Measurements from ENCODE around the gene GALNT16. TPM values are rescaled to one million over a fixed set of nuclear protein-coding genes. Genes with fewer than 3 reads are reported as not detected.
"Not testable (repeated sequence)": the region's sequence is repeated elsewhere in the genome, so short reads cannot be mapped to it uniquely, and the experiment has no call there.

The GALNT16 gene
- polyA plus RNA-seq, 3 donors, result 0.01 TPM; not detected in 2

DNA sequence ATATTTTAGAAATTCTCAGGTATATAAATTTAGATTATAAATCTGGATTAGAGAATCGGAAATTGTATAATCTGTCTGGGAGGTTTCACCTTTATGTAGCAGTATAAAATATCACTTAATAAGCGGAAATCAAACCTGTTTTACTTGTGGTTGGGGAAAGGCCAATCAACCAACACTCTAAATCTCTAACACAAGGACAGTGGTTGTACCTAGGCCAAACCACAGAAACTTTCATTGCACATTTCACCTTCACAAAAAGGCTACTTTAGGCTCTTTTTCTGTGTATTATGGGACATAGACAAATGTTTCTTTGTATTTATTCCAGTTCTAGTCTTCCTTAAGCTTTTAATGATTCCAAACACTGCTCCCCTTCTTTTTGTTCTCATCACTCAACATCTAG lies 118.3 kb downstream of the GALNT16 start:
- H4K20me1 ChIP-seq (ENCODE audit: insufficient read depth, low read length), result peaks cover 22% of the 10 kb centered on the region
- Mint-ChIP-seq H3K27ac (no peak overlapping the region), H3K36me3 (peaks cover 55 to 57% of the 10 kb centered on the region in 2 donors), H3K9me3 (peaks cover 0 to 9% (median 5%) of the 10 kb centered on the region in 7 donors), H3K27me3 (ENCODE audit: low read depth in 3 of 3) (no peaks in the 10 kb centered on the region), H3K4me1 (peaks cover 23% of the 10 kb centered on the region), H3K4me3 (no peak overlapping the region)
- H3K4me3 ChIP-seq (replicated peaks in 1 of 3; ENCODE audit: low read depth in 2 of 3, low read length in 3 of 3), result no peak overlapping the region
- TF ChIP-seq, protein P1, sequence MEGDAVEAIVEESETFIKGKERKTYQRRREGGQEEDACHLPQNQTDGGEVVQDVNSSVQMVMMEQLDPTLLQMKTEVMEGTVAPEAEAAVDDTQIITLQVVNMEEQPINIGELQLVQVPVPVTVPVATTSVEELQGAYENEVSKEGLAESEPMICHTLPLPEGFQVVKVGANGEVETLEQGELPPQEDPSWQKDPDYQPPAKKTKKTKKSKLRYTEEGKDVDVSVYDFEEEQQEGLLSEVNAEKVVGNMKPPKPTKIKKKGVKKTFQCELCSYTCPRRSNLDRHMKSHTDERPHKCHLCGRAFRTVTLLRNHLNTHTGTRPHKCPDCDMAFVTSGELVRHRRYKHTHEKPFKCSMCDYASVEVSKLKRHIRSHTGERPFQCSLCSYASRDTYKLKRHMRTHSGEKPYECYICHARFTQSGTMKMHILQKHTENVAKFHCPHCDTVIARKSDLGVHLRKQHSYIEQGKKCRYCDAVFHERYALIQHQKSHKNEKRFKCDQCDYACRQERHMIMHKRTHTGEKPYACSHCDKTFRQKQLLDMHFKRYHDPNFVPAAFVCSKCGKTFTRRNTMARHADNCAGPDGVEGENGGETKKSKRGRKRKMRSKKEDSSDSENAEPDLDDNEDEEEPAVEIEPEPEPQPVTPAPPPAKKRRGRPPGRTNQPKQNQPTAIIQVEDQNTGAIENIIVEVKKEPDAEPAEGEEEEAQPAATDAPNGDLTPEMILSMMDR (IDR thresholded peaks at IDR 0.05), result no peak
- H2AFZ ChIP-seq (ENCODE audit: insufficient read depth, low read depth, low read length, poor library complexity, severe bottlenecking), result no peak overlapping the region
- H3K79me2 ChIP-seq (ENCODE audit: insufficient read depth, low read length), result peaks cover 19% of the 10 kb centered on the region
- H3K27me3 ChIP-seq (ENCODE audit: control insufficient read depth in 2 of 2, insufficient read depth in 2 of 2, low read length in 2 of 2), result no peaks in the 10 kb centered on the region
- H3K9ac ChIP-seq (ENCODE audit: insufficient read depth, low read length, poor library complexity, severe bottlenecking), result no peak overlapping the region
- WGBS (ENCODE audit: insufficient coverage), result no CpG with 5 or more reads among the region's 2 CpGs
- no peak overlapping the region for H3K4me2 ChIP-seq (replicated peaks; ENCODE audit: extremely low read depth, low read length, poor library complexity, severe bottlenecking)
- peaks cover 18 to 26% of the 10 kb centered on the region in 2 donors for H3K4me1 ChIP-seq (ENCODE audit: control insufficient read depth in 1 of 2, insufficient read depth in 2 of 2, low read length in 2 of 2)
- H3K36me3 ChIP-seq (replicated peaks in 1 of 2; ENCODE audit: control insufficient read depth in 1 of 2, insufficient read depth in 2 of 2, low read length in 2 of 2), result peaks cover 32 to 54% of the 10 kb centered on the region in 2 donors
- DNase-seq, result no peak
- no peak overlapping the region for H3K27ac ChIP-seq (ENCODE audit: low read depth in 1 of 2, low read length in 2 of 2)
- no peaks in the 10 kb centered on the region for H3K9me3 ChIP-seq (replicated peaks in 1 of 2; ENCODE audit: control insufficient read depth in 1 of 2, insufficient read depth in 1 of 2, low read length in 2 of 2)
- intact Hi-C loops (cut with micrococcal nuclease), result no loop called here

GRCh38 chr14:69387311-69387710 lies 127.4 kb downstream of the GALNT16 start:
- no peak overlapping the region for H3K27ac ChIP-seq (ENCODE audit: low read depth in 1 of 2, low read length in 2 of 2)
- Mint-ChIP-seq H3K27me3 (ENCODE audit: low read depth in 3 of 3) (no peaks in the 10 kb centered on the region), H3K36me3 (peaks cover 69 to 86% of the 10 kb centered on the region in 2 donors), H3K4me1 (peaks cover 5% of the 10 kb centered on the region), H3K4me3 (no peak overlapping the region), H3K9me3 (peaks cover 0 to 2% (median 0%) of the 10 kb centered on the region in 7 donors), H3K27ac (peak overlapping the region in 2 of 7 donors; percentile 46 to 85)
- H3K79me2 ChIP-seq (ENCODE audit: insufficient read depth, low read length), result peaks cover 99% of the 10 kb centered on the region
- no peaks in the 10 kb centered on the region for H3K4me1 ChIP-seq (ENCODE audit: control insufficient read depth in 1 of 2, insufficient read depth in 2 of 2, low read length in 2 of 2)
- peaks cover 70 to 96% of the 10 kb centered on the region in 2 donors for H3K36me3 ChIP-seq (replicated peaks in 1 of 2; ENCODE audit: control insufficient read depth in 1 of 2, insufficient read depth in 2 of 2, low read length in 2 of 2)
- H2AFZ ChIP-seq (ENCODE audit: insufficient read depth, low read depth, low read length, poor library complexity, severe bottlenecking), result no peak overlapping the region
- no peaks in the 10 kb centered on the region for H3K27me3 ChIP-seq (ENCODE audit: control insufficient read depth in 2 of 2, insufficient read depth in 2 of 2, low read length in 2 of 2)
- TF ChIP-seq, protein P1 (IDR thresholded peaks at IDR 0.05), result no peak
- no peak overlapping the region for H3K4me3 ChIP-seq (replicated peaks in 1 of 3; ENCODE audit: low read depth in 2 of 3, low read length in 3 of 3)
- no peak overlapping the region for H3K4me2 ChIP-seq (replicated peaks; ENCODE audit: extremely low read depth, low read length, poor library complexity, severe bottlenecking)
- no peak overlapping the region for H3K9ac ChIP-seq (ENCODE audit: insufficient read depth, low read length, poor library complexity, severe bottlenecking)
- no peak for DNase-seq
- no CpG with 5 or more reads among the region's 3 CpGs for WGBS (ENCODE audit: insufficient coverage)
- H3K9me3 ChIP-seq (replicated peaks in 1 of 2; ENCODE audit: control insufficient read depth in 1 of 2, insufficient read depth in 1 of 2, low read length in 2 of 2), result no peaks in the 10 kb centered on the region
- H4K20me1 ChIP-seq (ENCODE audit: insufficient read depth, low read length), result peaks cover 92% of the 10 kb centered on the region
- intact Hi-C loops (cut with micrococcal nuclease), result no loop called here

DNA sequence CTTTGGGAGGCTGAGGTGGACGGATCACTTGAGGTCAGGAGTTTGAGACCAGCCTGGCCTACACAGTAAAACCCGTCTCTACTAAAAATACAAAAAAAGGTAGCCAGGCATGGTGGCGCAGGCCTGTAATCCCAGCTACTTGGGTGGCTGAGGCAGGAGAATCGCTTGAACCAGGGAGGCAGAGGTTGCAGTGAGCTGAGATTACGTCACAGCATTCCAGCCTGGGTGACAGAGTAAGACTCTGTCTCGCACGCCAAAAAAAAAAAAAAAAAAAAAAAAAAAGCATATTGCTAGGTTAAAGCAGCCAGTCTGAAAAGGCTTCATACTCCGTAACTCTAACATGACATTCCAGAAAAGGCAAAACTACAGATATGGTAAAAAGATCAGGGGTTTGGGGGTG lies 131.4 kb downstream of the GALNT16 start:
- Histone ChIP-seq H3K36me3 (replicated peaks in 1 of 2; ENCODE audit: control insufficient read depth in 1 of 2, insufficient read depth in 2 of 2, low read length in 2 of 2) (peaks cover 80 to 97% of the 10 kb centered on the region in 2 donors), H3K79me2 (ENCODE audit: insufficient read depth, low read length) (peaks cover 99% of the 10 kb centered on the region), H4K20me1 (ENCODE audit: insufficient read depth, low read length) (peaks cover 76% of the 10 kb centered on the region)
- intact Hi-C loops (cut with micrococcal nuclease), result loop anchor here in 1 of 2 donors (10.0 kb wide), 1 partner anchor 1213 kb away; the partner anchor contains the start of gene MED6
- not testable (repeated sequence) for H3K9me3 Mint-ChIP-seq; H3K27me3 ChIP-seq (ENCODE audit: control insufficient read depth in 2 of 2, insufficient read depth in 2 of 2, low read length in 2 of 2); H3K4me2 ChIP-seq (replicated peaks; ENCODE audit: extremely low read depth, low read length, poor library complexity, severe bottlenecking); H3K4me3 ChIP-seq (replicated peaks in 1 of 3; ENCODE audit: low read depth in 2 of 3, low read length in 3 of 3); H3K4me3 Mint-ChIP-seq; H3K27ac ChIP-seq (ENCODE audit: low read depth in 1 of 2, low read length in 2 of 2); H2AFZ ChIP-seq (ENCODE audit: insufficient read depth, low read depth, low read length, poor library complexity, severe bottlenecking); H3K9me3 ChIP-seq (replicated peaks in 1 of 2; ENCODE audit: control insufficient read depth in 1 of 2, insufficient read depth in 1 of 2, low read length in 2 of 2); H3K4me1 ChIP-seq (ENCODE audit: control insufficient read depth in 1 of 2, insufficient read depth in 2 of 2, low read length in 2 of 2); H3K9ac ChIP-seq (ENCODE audit: insufficient read depth, low read length, poor library complexity, severe bottlenecking); DNase-seq; H3K27me3 Mint-ChIP-seq (ENCODE audit: low read depth in 3 of 3)
- peaks cover 20% of the 10 kb centered on the region for H3K4me1 Mint-ChIP-seq
- WGBS (ENCODE audit: insufficient coverage), result 89% methylated on average over 5 of the region's 8 CpGs
- peaks cover 78 to 93% of the 10 kb centered on the region in 2 donors for H3K36me3 Mint-ChIP-seq
- peak overlapping the region in 1 of 7 donors; percentile 50 for H3K27ac Mint-ChIP-seq
